ENCODE results near the gene LINGO4. TPM values are rescaled to one million over a fixed set of nuclear protein-coding genes. Genes with fewer than 3 reads are reported as not detected.

The LINGO4 gene
- total and polyA plus RNA-seq, 7 donors: 0.36 to 18.2 (median 4.6) TPM

DNA sequence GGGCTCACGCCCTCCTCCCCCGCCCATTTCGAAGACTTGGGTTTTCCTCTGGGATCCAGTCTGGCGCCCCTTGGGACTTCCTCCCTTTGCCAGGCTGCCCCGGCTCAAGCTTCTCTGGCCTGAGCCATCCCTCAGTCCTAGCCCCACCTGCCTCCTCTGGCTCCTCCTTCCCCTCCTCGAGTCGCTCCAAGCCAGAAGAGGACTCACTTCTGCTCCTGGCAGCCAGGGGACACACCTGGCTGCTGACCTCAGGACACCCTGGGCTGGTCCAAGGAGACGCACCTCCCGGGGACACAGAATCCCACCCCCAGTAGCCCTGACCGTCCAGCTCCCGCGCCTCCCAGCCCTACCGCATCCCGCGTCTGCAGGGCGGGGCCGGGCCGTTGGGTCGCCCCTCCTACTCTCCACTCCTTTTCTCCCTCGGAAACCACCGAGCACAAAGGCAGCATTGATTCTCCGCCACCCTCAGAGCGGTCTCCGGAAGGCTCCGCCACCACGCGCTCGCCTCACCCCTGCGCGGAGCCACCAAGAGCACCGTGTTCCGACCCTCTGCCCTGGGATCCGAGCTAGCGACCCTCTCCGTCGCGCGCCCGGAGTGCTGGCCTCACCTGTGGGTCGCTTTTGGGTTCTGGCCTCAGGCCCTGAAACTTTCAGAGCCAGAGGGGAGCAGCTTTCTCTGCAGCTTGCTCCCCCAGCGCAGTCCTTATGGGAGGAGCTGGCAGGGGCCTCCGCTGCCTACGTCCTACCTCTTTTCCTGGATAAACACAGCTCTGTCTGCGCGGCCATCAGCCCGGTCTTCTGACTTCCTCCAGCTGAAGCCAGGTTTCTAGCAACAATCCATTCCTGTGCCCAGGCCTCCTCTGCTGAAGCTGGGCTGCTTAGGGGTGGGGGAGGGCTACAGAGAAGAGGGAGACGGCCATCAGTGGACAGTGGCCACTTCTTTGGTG, 34.5 kb upstream of the LINGO4 start, which contains the start of gene C2CD4D:
TSS of gene C2CD4D (minus strand) at position 364 of the 947 bp plus-strand sequence. CDS start 831 bp downstream, outside the sequence.
- H3K4me1 ChIP-seq: no peaks in the 10 kb centered on the region
- ATAC-seq: no peak
- no peaks in the 10 kb centered on the region for H3K36me3 ChIP-seq (ENCODE audit: insufficient read depth in 1 of 2, low read depth in 1 of 2)
- 26 to 37% (median 34%) methylated on average over 40 to 47 of the region's 47 CpGs for WGBS, 3 donors
- H3K27ac ChIP-seq: no peak within 1 kb of the TSS
- no peak for DNase-seq
- TF ChIP-seq, protein P1, sequence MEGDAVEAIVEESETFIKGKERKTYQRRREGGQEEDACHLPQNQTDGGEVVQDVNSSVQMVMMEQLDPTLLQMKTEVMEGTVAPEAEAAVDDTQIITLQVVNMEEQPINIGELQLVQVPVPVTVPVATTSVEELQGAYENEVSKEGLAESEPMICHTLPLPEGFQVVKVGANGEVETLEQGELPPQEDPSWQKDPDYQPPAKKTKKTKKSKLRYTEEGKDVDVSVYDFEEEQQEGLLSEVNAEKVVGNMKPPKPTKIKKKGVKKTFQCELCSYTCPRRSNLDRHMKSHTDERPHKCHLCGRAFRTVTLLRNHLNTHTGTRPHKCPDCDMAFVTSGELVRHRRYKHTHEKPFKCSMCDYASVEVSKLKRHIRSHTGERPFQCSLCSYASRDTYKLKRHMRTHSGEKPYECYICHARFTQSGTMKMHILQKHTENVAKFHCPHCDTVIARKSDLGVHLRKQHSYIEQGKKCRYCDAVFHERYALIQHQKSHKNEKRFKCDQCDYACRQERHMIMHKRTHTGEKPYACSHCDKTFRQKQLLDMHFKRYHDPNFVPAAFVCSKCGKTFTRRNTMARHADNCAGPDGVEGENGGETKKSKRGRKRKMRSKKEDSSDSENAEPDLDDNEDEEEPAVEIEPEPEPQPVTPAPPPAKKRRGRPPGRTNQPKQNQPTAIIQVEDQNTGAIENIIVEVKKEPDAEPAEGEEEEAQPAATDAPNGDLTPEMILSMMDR (IDR thresholded peaks at IDR 0.05): no peak
- peak within 1 kb of the TSS; percentile 70 for H3K4me3 ChIP-seq
- intact Hi-C loops (cut with DNase I): loop anchor here (5.0 to 10.0 kb wide), 8 partner anchors 47 to 375 kb away; partner anchors contain the start of genes MRPL9 (in 2 of the 2), TDRKH (in 1 of the 2) and TUFT1 (in 1 of the 2)
- H3K27me3 ChIP-seq (ENCODE audit: insufficient read depth in 3 of 3, low read length in 2 of 3): peaks cover 0 to 28% (median 17%) of the 10 kb centered on the region in 3 donors
- no peaks in the 10 kb centered on the region for H3K9me3 ChIP-seq

DNA sequence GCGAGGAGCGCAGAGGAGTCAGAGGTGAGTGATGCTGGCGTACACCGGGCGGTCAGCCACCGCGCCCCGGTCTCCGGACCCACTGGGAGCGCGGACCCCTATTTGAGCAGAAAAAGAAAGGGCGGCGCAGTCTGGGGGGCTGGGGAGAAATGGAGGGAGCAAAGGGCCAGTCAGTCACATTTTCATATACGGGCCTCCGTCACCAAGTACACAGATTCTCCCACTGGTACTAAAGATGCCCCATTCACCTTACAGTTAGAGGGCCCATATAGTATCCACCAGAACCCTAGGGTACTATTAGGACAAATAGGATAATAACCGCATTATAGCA, 33.8 kb upstream of the LINGO4 start:
- WGBS, 3 donors: 28 to 54% (median 46%) methylated on average over 16 of the region's 16 CpGs
- no peaks in the 10 kb centered on the region for H3K9me3 ChIP-seq
- H3K4me1 ChIP-seq: no peaks in the 10 kb centered on the region
- ATAC-seq (no peak), DNase-seq (no peak)
- intact Hi-C loops (cut with DNase I): loop anchor here (5.0 to 10.0 kb wide), 8 partner anchors 47 to 374 kb away; partner anchors contain the start of genes MRPL9 (in 2 of the 2), TDRKH (in 1 of the 2) and TUFT1 (in 1 of the 2)
- peak overlapping the region; percentile 70 for H3K4me3 ChIP-seq
- no peaks in the 10 kb centered on the region for H3K36me3 ChIP-seq (ENCODE audit: insufficient read depth in 1 of 2, low read depth in 1 of 2)
- TF ChIP-seq, protein P1 (IDR thresholded peaks at IDR 0.05): no peak
- H3K27ac ChIP-seq: no peak overlapping the region
- peaks cover 0 to 28% (median 17%) of the 10 kb centered on the region in 3 donors for H3K27me3 ChIP-seq (ENCODE audit: insufficient read depth in 3 of 3, low read length in 2 of 3)

DNA sequence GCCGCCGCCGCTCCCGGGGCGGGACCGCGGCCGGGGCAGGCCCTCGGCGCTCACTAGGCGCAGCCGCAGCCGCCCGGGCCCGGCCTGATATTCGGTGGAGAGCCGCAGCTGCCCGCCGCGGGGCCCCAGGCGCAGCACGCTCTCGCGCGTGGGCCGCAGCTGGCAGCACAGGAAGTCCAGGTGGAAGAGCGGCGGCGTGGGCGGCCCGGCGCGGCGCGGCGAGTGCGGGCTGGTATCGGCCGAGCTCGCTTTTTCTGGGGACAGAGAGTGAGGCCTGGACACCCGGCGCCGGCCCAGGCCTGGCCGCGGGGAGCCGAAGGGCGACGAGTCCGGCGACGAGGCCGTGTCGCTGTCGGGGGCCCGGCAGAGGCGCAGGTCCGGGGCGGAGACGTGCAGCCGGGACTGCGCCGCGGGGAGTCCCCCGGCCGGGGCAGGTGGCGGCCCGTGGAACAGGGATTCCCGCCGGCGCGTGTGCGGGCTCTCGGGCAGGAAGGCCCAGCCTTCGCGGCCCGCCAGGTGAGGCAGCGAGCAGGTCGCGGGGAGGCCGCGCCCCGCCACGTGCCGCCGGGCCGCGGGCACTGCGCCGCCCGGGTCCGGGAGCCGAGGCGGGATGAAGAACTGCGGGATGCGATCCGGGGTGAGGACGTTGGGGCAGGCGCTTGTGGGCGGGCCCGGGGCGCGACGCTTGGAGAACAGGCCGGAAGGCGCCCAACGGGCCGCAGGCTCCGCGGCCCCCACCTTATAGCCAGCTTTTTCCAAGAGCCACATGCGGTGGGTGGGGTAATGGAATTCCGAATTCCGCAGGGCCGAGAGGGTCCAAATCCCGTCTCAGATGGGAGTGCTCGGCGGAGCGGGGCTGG, 33.2 kb upstream of the LINGO4 start:
- H3K9me3 ChIP-seq: no peaks in the 10 kb centered on the region
- TF ChIP-seq, protein P1 (IDR thresholded peaks at IDR 0.05): no peak
- peaks cover 0 to 28% (median 17%) of the 10 kb centered on the region in 3 donors for H3K27me3 ChIP-seq (ENCODE audit: insufficient read depth in 3 of 3, low read length in 2 of 3)
- H3K36me3 ChIP-seq (ENCODE audit: insufficient read depth in 1 of 2, low read depth in 1 of 2): no peaks in the 10 kb centered on the region
- intact Hi-C loops (cut with DNase I): loop anchor here (5.0 to 10.0 kb wide), 8 partner anchors 46 to 374 kb away; partner anchors contain the start of genes MRPL9 (in 2 of the 2), TDRKH (in 1 of the 2) and TUFT1 (in 1 of the 2)
- 3 to 6% (median 4%) methylated on average over 84 to 117 of the region's 117 CpGs for WGBS, 3 donors
- ATAC-seq (peak; percentile 40 to 48 (median 44)), DNase-seq (peak in 1 of 2 donors; percentile 41)
- H3K27ac ChIP-seq: no peak overlapping the region
- peak overlapping the region; percentile 70 for H3K4me3 ChIP-seq
- peaks cover 3% of the 10 kb centered on the region for H3K4me1 ChIP-seq

DNA sequence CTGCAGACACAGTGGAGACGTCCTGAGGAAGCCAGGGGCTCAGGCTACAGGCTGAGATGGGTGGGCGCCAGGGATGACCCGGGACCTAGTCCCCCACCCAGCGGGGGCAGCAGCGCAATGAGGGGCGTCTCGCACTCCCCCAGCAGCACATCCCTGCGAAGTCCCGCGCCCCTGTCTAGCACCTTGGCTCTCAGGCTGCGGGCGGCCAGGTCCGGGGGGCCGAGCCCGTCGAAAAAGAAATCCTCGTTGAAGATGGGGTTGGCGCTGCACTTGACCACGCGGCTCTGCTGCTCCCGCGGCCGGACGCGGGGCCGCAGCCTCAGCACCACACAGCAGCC, 32.6 kb upstream of the LINGO4 start:
- peak in 1 of 2 donors; percentile 57 for DNase-seq
- Histone ChIP-seq H3K27me3 (ENCODE audit: insufficient read depth in 3 of 3, low read length in 2 of 3) (peaks cover 0 to 28% (median 17%) of the 10 kb centered on the region in 3 donors), H3K36me3 (ENCODE audit: insufficient read depth in 1 of 2, low read depth in 1 of 2) (no peaks in the 10 kb centered on the region), H3K27ac (no peak overlapping the region), H3K4me1 (peaks cover 7% of the 10 kb centered on the region), H3K9me3 (no peaks in the 10 kb centered on the region), H3K4me3 (peak overlapping the region; percentile 70)
- intact Hi-C loops (cut with DNase I): loop anchor here (5.0 to 10.0 kb wide), 8 partner anchors 46 to 373 kb away; partner anchors contain the start of genes MRPL9 (in 2 of the 2), TDRKH (in 1 of the 2) and TUFT1 (in 1 of the 2)
- TF ChIP-seq, protein P1 (IDR thresholded peaks at IDR 0.05): no peak
- WGBS, 3 donors: 7 to 13% (median 10%) methylated on average over 24 to 26 of the region's 26 CpGs
- no peak for ATAC-seq
